Stomach smooth muscle (tissue), 2 donors: Measurements from ENCODE around the gene UBQLNL.

ENCODE experiments used
- H3K27ac ChIP-seq: one replicate; pipeline ENCODE4 v1.7.0; 2013; ENCODE audit warnings: mild to moderate bottlenecking, low read length, inconsistent platforms
- H3K27me3 ChIP-seq, 2 donors: one replicate each; pipeline ENCODE4 v1.7.0; 2013; ENCODE audit warnings: low read length in 2 of 2; ENCODE audit not compliant: insufficient read depth in 2 of 2, control insufficient read depth in 1 of 2
- H3K36me3 ChIP-seq, 2 donors: one replicate each; pipeline ENCODE4 v1.7.0; 2013; ENCODE audit warnings: low read length in 2 of 2; ENCODE audit not compliant: control insufficient read depth in 2 of 2, insufficient read depth in 2 of 2
- H3K4me1 ChIP-seq: one replicate; pipeline ENCODE4 v1.7.0; 2013; ENCODE audit warnings: low read length; ENCODE audit not compliant: control insufficient read depth, insufficient read depth
- H3K4me3 ChIP-seq, 2 donors: one replicate each; pipeline ENCODE4 v1.7.0; 2013; ENCODE audit warnings: low read length in 2 of 2
- H3K9ac ChIP-seq, 2 donors: one replicate each; pipeline ENCODE4 v1.7.0; 2013; ENCODE audit warnings: low read length in 2 of 2, mild to moderate bottlenecking in 1 of 2
- H3K9me3 ChIP-seq, 2 donors: one replicate each; pipeline ENCODE4 v1.7.0; 2013; ENCODE audit warnings: low read length in 2 of 2; ENCODE audit not compliant: control insufficient read depth in 2 of 2
- donor health status: healthy.
- donor health status: Pancreatic carcinoma.

Gene UBQLNL

GRCh38 chr11:5516599-5516998 lies at the start of gene UBQLNL:
UBQLNL (minus strand) TSS chr11:5516699; CDS start chr11:5516441, 258 bp downstream.
- H3K4me3 ChIP-seq, result no peak within 1 kb of the TSS
- no peak within 1 kb of the TSS for H3K9ac ChIP-seq
- no peaks in the 10 kb centered on the region for H3K4me1 ChIP-seq
- no peak within 1 kb of the TSS for H3K27ac ChIP-seq
- peaks cover 0 to 5% of the 10 kb centered on the region in 2 donors for H3K9me3 ChIP-seq
- H3K27me3 ChIP-seq, result no peaks in the 10 kb centered on the region
- H3K36me3 ChIP-seq, result no peaks in the 10 kb centered on the region

GRCh38 chr11:5564259-5565019 lies 47.9 kb upstream of the UBQLNL start:
- Histone ChIP-seq H3K4me3 (no peak overlapping the region), H3K4me1 (no peaks in the 10 kb centered on the region), H3K27me3 (no peaks in the 10 kb centered on the region), H3K9ac (no peak overlapping the region), H3K9me3 (peaks cover 0 to 2% of the 10 kb centered on the region in 2 donors), H3K36me3 (no peaks in the 10 kb centered on the region), H3K27ac (no peak overlapping the region)

- Histone ChIP-seq H3K36me3 (no peaks in the 10 kb centered on the region), H3K9ac (no peak overlapping the region), H3K27ac (no peak overlapping the region), H3K4me1 (no peaks in the 10 kb centered on the region), H3K4me3 (no peak overlapping the region), H3K9me3 (peaks cover 0 to 2% of the 10 kb centered on the region in 2 donors), H3K27me3 (no peaks in the 10 kb centered on the region)
Observed at GRCh38 chr11:5557751-5558150, 41.3 kb upstream of the UBQLNL start.

- Histone ChIP-seq H3K36me3 (no peaks in the 10 kb centered on the region), H3K9me3 (peaks cover 0 to 2% of the 10 kb centered on the region in 2 donors), H3K27me3 (no peaks in the 10 kb centered on the region), H3K4me1 (no peaks in the 10 kb centered on the region), H3K27ac (no peak overlapping the region), H3K4me3 (no peak overlapping the region), H3K9ac (no peak overlapping the region)
Observed at GRCh38 chr11:5556596-5557188, 40.2 kb upstream of the UBQLNL start.

GRCh38 chr11:5553343-5553742 lies 36.8 kb upstream of the UBQLNL start:
- H3K4me1 ChIP-seq, result no peaks in the 10 kb centered on the region
- H3K27ac ChIP-seq, result no peak overlapping the region
- H3K4me3 ChIP-seq, result no peak overlapping the region
- no peak overlapping the region for H3K9ac ChIP-seq
- no peaks in the 10 kb centered on the region for H3K9me3 ChIP-seq
- no peaks in the 10 kb centered on the region for H3K36me3 ChIP-seq
- no peaks in the 10 kb centered on the region for H3K27me3 ChIP-seq

- H3K27me3 ChIP-seq, result no peaks in the 10 kb centered on the region
- H3K36me3 ChIP-seq, result no peaks in the 10 kb centered on the region
- no peak overlapping the region for H3K9ac ChIP-seq
- H3K4me3 ChIP-seq, result no peak overlapping the region
- no peaks in the 10 kb centered on the region for H3K4me1 ChIP-seq
- H3K9me3 ChIP-seq, result no peaks in the 10 kb centered on the region
- H3K27ac ChIP-seq, result no peak overlapping the region
Observed at GRCh38 chr11:5550440-5551095, 34.1 kb upstream of the UBQLNL start.

- no peaks in the 10 kb centered on the region for H3K4me1 ChIP-seq
- H3K36me3 ChIP-seq, result no peaks in the 10 kb centered on the region
- H3K4me3 ChIP-seq, result no peak within 1 kb of the TSS
- no peak within 1 kb of the TSS for H3K9ac ChIP-seq
- H3K9me3 ChIP-seq, result no peaks in the 10 kb centered on the region
- no peak within 1 kb of the TSS for H3K27ac ChIP-seq
- no peaks in the 10 kb centered on the region for H3K27me3 ChIP-seq
Observed at GRCh38 chr11:5548440-5548839, 31.9 kb upstream of the UBQLNL start, which contains the start of gene OR52H1. OR52H1 (minus strand) TSS chr11:5548540; CDS start chr11:5545505, 3,035 bp downstream.

- no peaks in the 10 kb centered on the region for H3K9me3 ChIP-seq
- no peaks in the 10 kb centered on the region for H3K27me3 ChIP-seq
- no peak overlapping the region for H3K27ac ChIP-seq
- no peak overlapping the region for H3K4me3 ChIP-seq
- H3K36me3 ChIP-seq, result no peaks in the 10 kb centered on the region
- H3K4me1 ChIP-seq, result no peaks in the 10 kb centered on the region
- no peak overlapping the region for H3K9ac ChIP-seq
Observed at GRCh38 chr11:5547982-5548381, 31.5 kb upstream of the UBQLNL start.

GRCh38 chr11:5546457-5546856 lies 30.0 kb upstream of the UBQLNL start:
- no peak overlapping the region for H3K4me3 ChIP-seq
- no peak overlapping the region for H3K9ac ChIP-seq
- no peaks in the 10 kb centered on the region for H3K4me1 ChIP-seq
- no peaks in the 10 kb centered on the region for H3K27me3 ChIP-seq
- H3K36me3 ChIP-seq, result no peaks in the 10 kb centered on the region
- H3K27ac ChIP-seq, result no peak overlapping the region
- H3K9me3 ChIP-seq, result no peaks in the 10 kb centered on the region

GRCh38 chr11:5541427-5541826 lies 24.9 kb upstream of the UBQLNL start:
- H3K27me3 ChIP-seq, result no peaks in the 10 kb centered on the region
- H3K27ac ChIP-seq, result no peak overlapping the region
- H3K4me3 ChIP-seq, result no peak overlapping the region
- no peaks in the 10 kb centered on the region for H3K4me1 ChIP-seq
- no peaks in the 10 kb centered on the region for H3K9me3 ChIP-seq
- no peaks in the 10 kb centered on the region for H3K36me3 ChIP-seq
- no peak overlapping the region for H3K9ac ChIP-seq

- no peak overlapping the region for H3K4me3 ChIP-seq
- no peaks in the 10 kb centered on the region for H3K4me1 ChIP-seq
- no peaks in the 10 kb centered on the region for H3K36me3 ChIP-seq
- no peak overlapping the region for H3K27ac ChIP-seq
- H3K9me3 ChIP-seq, result no peaks in the 10 kb centered on the region
- H3K9ac ChIP-seq, result no peak overlapping the region
- no peaks in the 10 kb centered on the region for H3K27me3 ChIP-seq
Observed at GRCh38 chr11:5536482-5536881, 20.0 kb upstream of the UBQLNL start.
